ENCODE measurements around the gene SKIC8.

The SKIC8 gene

DNA sequence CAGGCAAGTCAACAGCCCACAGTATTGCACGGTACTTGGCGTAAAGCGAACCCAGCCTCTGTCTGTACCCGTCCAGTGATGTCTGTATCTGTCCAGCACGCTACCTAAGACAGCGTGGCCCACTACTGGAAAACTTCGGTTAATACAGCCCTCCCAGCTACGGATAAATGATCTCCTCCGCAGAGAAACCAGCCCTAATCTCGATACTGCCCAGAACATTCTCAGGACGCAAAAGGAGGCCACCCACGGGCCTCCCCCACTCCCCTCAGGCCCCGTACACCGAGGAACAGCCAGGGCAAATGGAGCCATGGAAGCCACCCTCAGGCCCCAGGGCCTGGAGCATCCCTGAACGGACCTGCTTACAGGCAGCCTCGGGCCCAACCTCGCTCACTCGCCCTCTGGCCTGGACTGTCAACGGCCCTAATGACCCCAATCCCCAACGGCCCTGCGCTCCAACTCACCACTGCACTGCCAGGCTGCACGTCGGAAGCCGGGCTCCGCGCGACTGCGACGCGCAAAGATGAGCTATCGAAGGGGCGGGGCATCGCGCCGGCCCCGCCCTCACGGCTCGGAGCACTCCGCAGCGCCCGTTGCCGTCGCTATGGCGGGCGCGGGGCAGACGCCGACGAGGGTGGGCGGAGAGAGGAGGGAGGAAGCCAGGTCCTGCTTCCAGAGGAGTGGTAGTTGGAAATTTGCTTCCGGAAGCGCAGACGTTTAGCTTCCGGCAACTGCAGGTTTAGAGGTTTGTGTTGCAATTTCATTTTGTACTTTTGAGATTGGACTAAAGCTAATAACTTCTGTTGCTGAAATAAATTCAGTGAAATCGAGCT, at the start of gene SKIC8:
SKIC8 (minus strand) TSS at position 509 of the 830 bp plus-strand sequence. CDS start 3,923 bp downstream, outside the sequence.
- DNase-seq: peak; percentile 89

DNA sequence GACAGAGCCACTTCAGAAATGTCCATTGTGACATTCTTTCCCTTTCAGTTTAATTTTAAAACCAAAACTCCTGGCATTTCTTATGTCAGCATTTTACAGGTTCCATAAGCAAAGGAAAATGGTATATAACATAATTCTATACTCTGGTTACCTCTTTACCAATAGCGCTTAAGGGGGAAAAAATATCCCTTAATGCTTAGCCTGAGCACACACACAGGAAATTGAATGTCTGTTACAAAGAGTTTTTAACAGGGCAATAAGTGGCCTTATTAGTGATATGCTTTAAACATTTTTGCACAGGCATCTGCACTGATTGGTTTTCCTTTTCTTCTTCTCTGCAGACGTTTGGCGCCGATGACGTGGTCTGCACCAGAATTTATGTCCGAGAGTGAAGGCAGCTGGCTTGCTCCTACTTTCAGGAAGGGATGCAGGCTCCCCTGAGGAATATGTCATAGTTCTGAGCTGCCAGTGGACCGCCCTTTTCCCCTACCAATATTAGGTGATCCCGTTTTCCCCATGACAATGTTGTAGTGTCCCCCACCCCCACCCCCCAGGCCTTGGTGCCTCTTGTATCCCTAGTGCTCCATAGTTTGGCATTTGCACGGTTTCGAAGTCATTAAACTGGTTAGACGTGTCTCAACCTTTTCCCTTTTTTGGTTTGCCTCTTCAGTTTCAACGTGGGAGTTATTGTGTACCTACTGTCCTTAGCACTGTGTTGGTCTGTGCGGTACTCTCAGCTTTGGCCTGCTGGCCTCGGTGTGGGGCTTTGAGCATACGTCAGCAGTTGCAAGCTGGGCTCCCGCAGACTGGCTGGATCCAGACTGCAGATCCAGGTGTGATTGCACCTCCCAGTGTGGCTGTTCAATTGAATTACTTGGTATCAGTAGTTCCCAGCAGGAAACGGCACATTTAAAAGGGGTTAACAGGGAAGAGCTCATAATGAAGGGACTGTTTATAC, 48.5 kb upstream of the SKIC8 start:
- no peak for DNase-seq

DNA sequence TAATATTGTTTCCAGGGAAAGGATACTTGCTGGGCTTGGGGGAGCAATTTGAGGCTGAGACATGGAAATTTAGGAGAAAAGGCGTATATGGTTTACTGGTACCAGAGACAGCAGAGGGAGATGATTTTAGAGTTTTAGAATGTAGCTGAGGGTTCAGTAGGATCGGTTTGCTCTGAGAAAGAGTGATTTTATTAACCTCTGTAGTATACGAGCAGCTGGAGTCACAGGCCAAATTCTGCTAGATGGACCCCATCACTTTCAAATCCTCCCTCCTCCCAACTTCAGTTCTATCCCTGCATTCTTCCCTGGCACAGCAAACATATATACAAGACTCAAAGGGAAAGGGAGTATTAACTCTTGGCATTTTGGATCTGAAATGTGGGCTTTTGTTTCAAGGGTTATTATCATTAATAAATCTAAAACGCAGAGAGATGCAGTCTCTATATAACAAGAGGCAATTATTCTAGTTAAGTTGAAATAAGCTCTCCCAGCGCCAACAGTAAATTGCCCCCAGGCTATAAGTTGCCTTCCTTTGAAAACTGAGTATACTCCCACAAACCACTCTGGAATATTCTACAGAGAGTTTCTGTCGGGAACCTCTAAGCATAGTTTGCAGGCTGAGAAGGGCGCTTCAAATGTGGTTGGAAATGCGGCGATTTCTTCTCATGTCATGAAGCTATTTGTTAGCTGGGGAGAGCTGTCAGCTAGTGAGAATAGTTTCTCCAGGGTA, 46.2 kb upstream of the SKIC8 start:
- no peak for DNase-seq

DNA sequence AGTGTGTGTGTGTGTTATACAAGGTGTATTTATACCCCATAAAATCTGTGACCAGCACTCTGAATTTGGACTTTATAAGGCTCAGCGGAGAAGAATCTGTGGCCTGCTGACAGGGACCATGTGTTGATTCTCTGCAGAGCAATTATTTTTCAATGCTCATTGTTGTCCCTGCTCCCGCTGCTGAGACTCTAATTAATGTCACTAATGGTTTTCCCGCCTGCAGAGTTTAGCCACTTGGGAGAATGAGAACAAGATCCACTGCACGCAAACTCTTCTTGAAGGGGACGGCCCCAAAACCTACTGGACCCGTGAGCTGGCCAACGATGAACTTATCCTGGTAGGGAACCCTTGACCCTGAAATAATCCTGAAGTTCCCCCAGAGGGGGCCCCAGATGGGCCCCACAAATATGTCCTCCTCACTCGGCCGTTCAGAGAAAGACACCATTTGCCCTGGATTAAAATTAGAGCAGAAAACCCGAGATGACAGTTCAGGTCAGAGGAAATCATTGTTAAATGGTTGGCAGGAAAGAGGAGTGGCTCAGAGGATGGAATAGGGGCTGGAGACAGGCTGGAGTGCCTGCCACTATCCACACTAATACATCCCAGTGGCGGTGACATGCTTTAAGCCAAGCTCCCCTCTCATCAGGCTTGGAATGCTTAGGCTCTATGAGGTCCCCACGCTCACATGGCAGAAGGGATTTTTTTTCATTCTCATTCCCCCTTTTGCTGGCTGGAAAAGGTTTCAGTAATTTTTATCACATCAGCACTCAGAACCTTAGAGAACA, 44.1 kb upstream of the SKIC8 start:
- no peak for DNase-seq

DNA sequence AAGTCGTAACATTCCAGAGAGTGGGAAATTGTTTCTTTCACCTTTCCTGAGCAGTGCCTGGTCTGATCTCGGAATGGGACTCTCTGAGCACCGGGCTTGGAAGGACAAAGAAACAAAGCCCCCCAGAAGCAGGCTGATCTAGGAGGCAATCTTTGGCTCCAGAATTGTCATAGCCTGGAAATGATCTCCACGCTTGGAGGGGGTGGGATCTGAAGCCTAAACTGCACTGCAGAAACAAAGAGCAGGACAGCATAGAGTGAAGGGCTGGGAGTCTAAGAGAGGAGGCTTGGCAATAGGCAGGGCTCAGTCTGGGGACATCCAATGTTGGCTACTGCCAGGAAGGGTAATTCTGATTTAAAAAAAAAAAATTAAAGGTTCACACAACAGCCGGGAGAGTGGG, 42.6 kb upstream of the SKIC8 start:
- no peak for DNase-seq

DNA sequence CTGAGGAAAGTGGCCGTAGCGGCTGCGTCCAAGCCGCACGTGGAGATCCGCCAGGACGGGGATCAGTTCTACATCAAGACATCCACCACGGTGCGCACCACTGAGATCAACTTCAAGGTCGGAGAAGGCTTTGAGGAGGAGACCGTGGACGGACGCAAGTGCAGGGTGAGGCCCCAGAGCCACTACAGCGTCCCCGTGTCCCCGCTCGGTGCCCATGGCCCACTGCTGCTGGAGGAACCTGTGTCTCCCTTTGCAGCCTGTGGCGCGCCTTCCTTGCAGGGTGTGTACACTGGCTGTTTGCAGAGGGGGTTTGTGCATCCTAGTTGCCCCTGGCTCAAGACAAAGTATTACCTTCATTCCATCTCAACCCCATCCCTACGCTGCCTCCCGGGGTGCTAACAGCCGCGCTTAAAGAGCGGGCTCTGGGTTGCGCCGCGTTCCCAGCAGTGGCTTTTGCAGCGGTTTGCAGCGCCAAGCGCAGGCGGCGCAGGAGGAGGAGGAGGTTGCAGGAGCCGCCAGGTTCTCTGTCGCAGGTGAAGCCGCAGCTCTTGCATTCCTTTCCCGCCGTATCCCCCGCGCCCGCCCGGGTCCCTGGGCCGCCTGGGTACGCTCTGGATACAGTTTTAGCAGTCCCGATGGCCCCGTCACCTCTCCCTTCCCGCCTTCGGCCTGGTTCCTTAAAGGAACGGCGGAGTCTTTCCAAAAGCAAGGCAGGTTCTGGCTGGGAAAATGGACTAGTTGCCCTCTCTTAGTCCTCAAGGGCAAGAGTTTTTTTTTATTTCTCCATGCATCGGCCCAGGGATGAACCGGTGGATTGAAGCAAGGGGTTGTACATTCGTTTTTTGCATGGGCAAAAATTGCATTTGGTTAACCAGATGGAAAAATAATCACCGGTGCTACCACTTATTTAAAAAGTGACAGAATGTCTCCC, 41.9 kb upstream of the SKIC8 start:
- no peak for DNase-seq

DNA sequence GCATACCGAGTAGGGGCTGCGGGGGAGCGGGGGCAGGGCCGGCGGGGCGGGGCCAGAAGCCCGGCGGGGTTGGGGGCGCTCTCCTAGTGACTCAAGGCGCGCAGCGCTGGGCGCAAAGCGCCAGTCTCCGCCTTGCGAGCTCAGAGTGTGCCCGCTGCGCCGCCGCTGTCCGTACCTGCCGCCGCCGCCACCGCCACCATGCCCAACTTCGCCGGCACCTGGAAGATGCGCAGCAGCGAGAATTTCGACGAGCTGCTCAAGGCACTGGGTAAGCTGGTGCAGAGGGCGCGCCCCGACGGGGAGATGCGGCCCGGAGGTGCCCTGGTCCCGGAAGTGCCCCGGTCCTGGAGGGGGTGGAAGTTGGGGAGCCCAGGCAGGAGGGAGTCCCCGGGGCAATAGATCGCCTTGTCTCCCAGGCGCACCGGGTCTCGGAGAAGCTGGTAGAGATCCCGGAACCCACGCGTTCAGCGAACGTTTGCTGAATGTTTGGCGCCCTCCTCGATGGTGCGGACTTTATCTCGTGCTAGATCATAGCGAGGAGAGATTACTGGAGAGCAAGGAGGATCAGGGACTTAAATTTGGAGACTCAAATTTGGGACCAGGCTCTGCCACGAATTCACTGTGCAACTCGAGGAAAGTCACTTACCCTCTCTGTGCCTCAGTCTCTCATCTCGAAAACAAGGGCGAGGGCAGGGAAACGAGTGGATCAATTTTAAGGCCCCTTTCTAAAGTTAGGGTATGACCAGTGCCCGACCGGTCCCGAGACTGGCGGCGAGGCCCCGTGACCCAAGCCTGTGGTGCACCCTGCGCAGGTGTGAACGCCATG, 41.0 kb upstream of the SKIC8 start, which contains the start of gene CRABP1:
CRABP1 (plus strand) TSS at position 123 of the 826 bp plus-strand sequence; CDS start at position 199, 76 bp downstream.
- DNase-seq: no peak

DNA sequence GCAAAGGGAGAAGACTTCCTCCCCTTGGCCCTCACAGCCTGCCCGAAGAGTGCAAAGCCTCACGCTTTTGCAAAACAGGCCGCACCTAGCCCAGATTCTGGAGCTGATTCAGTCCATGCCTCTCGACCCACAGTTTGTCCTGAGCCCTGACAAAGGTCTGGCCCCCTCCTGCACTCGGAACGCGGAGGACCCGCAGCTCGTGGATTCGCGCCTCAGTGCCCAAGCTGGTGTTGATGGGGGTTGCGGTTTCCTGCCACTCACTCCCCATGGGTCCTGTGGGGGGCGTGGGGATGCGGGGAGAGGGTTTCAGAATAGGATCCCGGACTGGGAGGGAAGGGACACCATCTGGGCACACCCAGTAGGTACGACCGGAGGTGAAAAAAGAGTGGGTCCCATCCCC, 40.1 kb upstream of the SKIC8 start:
- DNase-seq: no peak

DNA sequence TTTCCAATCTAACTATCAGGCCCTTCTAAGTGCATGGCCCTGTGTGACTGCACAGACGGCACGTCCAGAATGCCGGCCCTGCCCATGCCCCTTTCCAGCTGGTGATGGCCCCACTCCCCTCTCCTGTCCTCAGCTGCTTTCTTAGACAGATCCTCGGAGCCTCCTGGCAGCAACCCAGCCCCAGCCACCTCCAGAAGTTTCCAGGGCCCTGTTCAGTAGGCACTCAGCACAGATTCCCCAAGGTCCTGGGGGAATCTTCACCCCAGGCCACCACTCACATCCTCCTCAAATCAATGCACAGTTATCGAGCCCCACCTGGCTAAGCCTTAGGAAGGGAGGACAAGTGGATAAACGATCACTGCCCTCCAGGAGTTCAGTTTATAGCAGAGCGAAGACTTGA, 39.4 kb upstream of the SKIC8 start:
- DNase-seq: no peak

DNA sequence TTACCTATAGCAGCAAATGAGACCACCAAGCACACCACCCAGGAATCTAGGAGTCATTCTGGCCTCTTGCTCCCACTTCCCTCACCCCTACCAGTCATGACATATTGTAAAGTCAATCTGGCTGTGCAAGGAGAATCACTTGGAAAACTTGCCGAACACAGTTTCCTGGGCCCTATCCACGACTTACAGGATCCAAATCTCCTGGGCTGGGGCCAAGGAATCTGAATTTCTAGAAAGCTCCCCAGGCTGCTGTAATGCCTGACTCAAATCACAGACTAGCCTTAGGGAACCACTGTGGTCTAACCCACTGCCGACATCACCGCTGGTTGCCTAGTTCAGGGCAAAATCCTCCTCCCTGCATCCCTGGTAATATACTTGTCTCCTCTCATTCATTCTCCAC, 36.6 kb upstream of the SKIC8 start:
- DNase-seq: no peak

DNA sequence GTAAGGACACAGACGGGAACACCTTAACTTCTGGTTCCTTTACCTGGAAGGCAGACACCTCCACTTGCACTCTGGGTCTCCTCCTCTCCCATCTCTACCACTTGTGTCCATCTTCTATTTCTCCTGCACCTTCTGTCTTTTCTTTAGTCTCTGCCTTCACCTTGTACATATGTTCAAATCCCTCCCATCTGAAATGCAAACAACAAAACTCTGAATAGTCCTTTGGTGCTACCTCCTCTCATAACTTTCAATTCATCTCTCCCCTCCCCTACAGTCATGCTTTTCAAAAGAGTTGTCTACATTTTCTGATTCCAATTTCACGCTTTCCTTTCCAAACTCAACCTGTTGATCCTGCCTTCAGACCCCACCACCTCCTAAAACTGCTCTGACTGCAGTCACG, 35.4 kb upstream of the SKIC8 start:
- no peak for DNase-seq

DNA sequence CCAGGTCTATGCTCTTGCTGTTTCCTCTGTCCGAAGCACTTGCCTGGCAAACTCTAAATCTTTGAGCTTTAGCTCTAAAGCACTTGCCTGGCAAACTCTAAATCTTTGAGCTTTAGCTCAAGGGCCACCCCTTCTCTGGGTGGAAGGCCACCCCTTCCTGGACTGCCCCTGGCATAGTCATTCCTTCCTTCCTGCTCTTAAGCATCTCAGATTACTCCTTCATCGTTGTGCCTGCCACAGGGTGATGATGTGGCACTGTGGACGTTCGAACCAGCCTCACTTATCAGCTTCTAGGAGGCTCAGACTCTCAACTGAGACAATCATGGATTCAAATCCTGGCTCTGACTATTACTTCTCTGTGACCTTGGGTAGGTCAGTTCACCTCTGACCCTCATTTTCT, 30.2 kb upstream of the SKIC8 start:
- no peak for DNase-seq

DNA sequence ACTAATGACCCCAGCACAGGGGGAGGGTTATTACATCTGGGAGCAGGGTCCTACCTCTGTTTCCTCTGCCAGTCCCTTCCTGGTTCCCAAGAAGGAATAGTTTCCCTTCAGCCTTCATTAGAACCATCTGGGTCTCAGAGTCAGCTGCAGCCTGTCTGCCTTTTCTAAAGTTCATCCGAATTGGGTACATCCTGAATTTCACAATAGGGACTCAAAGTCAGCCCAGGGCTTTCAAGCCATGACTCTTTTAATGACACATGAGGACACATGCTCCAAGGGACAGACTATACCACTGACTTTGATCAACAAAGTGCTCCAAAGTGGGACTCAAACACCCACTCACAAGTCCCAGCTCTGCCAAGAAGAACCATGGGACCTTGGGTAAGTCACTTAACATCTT, 28.1 kb upstream of the SKIC8 start:
- no peak for DNase-seq

DNA sequence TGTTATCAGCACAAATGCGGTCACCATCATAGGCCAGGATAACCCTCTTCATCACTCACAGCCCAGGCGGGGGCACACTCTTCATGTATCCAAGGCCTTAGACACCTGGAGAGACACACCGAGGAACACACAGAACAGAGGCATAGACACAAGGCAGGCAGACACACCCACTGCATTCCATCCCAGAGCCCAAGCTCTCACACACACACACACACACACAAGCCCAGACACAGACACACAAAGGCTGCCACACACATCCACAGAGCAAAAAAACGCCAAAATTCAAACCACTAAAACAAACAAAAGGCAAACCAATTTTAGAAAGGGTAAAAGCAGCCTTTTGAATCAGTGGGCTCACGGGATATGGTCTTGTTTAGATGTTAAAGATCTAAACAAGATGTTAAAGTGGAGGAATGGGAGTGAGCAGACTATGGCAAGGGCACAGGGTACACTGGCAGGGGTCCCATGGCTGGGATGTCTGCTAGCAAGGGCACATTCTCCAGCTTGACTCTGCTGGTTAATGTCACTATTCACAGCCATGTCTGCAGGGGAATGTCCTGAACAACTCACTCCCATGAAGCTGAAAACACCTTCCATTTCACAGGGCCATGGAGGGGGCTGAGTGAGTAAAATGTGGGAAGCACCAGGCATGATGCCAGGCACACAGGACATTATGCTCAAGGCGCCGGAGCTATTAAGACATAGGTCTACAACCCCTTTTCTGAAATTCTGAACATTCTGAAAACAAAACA, 25.9 kb upstream of the SKIC8 start:
- no peak for DNase-seq

DNA sequence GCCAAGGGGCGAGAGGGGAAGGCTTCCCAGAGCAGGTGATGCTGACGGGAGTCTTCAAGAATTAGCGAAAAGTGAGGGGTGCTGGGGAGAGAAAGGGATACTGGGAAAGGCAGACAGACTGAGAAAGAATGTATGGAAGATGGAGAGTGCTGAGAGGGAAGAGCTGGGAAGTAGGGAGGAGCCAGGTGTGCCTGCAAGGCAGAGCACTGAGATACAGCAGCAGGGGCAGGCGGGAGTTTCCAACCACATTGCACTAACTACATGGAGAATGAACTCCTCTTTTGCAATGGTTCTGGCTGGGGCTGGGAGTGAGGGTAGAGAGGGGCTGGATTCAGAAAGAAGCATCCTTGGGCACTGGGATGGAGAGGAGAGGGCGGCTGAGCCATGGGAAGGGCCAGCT, 24.7 kb upstream of the SKIC8 start:
- DNase-seq: no peak

DNA sequence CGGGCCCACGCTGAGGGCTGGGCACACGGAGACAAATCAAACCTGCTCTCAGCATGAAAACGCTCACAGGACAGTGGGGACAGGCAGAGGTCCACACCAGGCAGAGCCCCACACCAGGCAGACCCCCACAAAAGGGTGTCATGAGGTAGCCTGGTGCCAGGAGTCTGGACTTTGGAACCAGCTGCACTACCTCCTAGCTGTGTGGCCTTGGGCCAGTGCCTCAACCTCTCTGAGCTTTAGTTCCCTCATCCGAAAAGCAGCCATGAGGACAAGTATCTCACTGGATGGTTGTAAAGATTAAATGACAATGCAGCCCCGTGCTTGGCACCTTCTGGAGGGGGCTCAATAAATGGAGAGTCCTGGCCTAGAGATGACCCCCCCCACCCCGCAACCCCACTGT, 24.3 kb upstream of the SKIC8 start:
- DNase-seq: no peak

DNA sequence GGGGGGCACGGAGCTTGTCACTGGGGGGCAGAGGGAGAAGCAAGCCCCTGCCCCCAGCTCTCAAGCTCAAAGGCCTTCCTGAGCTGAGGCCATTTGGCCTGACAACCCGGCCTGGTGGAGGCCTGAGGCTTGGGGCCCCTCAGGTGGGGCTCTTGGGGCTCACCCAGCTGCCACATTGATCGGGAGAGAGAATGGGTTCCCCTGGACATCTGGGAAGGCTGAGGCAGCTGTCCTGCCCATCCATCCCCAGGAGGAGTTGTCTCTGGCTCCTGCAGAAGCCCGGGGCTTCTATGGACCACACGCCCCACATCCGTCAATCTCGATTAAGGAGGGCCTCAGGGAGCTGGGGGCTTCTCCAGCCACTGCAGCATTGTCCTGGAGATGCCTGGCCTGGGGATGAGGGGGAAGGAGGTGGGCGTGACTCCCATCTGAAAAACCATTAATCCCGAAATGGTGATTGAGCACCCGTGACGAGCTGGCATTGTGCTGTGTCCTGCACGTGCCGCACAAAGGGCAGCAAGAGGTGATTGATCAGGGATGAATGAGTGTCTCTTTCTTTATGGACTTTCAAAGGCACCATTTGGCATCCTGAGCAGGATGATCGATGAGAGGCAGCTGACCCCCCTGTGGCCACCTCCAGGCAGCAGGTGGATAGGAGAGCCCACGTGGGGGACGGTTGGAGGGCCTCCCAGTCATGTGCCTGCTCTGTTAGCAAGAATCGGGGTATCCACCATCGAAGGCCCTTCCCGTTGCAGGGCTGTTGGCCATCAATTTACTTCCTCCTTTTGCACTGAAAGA, 23.5 kb upstream of the SKIC8 start:
- DNase-seq: no peak

DNA sequence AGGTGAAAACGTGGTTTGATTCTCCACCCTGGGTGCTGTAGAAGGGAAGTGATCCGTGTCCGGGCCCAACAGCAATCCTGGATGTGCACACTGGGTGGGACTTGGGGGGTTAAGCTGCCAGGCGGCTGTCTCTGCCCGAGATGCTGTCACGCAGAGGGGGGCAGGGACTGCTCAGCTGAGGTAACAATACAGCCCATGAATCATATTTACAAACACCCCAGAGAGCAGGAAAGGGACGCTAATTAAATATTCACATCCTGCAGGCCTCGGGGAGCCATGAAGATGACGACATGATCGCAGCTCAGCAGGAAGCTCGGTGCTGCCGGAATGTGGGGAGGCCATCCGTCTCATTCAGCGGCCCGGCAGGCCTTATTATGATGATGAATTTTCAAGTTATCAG, 22.8 kb upstream of the SKIC8 start:
- DNase-seq: no peak

DNA sequence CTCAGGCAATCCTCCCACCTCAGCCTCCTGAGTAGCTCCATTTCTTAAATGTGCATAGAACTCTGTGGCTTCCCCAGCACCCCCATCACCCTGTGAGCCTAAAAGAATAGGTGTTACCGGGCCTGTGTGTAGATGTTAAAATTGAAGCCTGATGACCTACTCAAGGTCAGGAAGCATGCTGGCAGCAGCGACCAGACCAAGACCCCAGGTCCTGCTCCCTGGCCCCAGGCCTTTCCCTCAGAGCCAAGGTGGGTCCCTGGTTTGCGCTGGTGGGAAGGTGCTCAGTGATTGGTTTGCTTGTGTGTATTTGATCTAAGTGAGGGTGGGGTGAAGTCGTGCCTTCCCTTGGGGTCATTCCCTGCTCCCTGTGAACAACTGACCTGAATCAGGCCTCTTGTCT, 22.4 kb upstream of the SKIC8 start:
- no peak for DNase-seq
